GM15510 (cell line): ENCODE results near the gene SERP2.

ENCODE experiments used
- POLR2A ChIP-seq: IDR thresholded peaks from 3 replicates; pipeline ENCODE4 v1.6.1; 2011; ENCODE audit warnings: borderline replicate concordance; ENCODE audit not compliant: insufficient read length; ENCODE audit errors: extremely low read depth

The SERP2 gene

DNA sequence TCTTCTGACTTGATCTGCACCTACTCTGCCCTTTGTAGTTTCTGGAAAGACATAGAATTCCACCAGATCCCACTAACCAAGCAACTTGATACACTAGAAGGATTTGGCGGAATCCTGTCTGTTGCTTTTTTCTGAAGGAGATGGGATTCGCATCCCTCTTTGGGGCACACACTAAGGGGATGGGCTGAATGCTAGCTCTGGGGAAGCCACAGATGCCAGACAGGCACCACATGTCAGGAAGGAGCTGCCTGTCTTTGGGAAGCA, 52.1 kb downstream of the SERP2 start:
- TF ChIP-seq POLR2A: no peak

DNA sequence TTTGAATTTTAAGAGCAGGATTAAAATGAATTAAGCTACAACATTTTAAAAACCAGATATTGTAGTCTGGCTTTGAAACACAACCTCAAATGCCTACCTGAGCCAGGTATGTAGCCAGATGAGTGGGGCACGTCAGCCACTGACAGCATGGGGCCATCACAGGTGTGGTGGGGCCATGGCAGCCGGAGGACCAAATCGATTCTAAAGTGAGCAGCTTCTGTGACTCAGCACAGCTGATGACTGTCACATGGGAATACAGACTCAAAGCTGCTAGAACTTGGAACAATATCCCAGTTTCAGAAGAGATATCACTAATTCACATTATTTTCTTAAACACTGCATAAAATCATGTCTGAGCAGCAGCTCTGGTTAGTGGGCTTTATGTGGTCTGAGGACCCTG, 52.8 kb downstream of the SERP2 start:
- TF ChIP-seq POLR2A: no peak

DNA sequence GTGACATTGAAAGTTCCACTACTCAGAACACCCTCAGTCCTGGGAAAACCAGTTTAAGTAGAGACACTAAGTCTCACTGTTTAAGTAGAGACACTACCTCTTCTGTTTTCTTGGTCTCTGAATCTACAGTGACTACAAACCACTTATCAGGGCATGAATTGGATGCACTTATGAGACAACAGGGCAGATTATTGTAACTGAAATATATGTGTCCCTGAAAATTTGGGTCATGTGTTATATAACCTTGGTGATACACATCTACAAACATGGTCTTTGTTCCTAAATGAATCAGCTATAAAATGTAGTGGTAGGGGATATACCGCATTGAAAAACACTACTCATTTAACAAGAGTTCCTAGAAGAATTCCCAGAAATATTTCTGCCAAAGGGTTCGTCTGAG, 55.7 kb downstream of the SERP2 start:
- no peak for TF ChIP-seq POLR2A

DNA sequence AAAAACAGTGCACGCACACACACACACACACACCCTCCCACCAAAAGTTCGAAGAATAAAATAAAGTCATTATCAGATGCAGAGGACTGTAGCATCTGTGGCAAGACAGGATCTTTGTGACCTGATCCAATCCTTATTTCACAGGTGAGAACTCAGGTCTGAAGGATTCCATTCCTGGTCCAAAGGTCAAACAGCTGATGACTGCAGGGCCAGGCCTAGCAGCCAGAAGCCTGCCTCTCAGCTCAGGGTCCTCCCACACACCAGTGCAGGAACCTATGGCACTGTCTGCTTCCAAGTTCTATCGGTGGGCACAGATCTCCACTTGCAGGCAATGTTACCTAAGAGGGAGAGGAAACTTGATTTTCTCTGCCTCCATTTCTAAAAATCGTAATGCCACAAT, 57.5 kb downstream of the SERP2 start:
- no peak for TF ChIP-seq POLR2A

DNA sequence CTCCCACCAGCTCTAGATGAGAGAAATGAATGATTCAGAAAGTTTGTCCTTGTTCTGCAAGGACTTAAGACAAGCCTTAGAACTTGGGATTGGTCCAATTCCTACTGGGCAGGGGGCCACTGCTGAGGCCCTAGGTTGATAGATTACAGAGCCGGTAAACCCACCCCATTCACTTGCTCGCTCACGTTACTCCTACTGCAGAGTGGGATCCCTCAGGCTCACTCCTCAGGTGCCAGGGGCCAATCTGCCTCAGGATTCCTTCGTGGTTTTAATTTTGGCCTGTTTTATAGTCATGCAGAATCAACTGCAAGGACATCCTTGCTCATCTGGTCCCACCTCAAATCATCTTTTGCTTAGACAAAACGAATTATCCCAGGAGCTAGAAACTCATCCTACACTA, 59.0 kb downstream of the SERP2 start:
- TF ChIP-seq POLR2A: no peak

DNA sequence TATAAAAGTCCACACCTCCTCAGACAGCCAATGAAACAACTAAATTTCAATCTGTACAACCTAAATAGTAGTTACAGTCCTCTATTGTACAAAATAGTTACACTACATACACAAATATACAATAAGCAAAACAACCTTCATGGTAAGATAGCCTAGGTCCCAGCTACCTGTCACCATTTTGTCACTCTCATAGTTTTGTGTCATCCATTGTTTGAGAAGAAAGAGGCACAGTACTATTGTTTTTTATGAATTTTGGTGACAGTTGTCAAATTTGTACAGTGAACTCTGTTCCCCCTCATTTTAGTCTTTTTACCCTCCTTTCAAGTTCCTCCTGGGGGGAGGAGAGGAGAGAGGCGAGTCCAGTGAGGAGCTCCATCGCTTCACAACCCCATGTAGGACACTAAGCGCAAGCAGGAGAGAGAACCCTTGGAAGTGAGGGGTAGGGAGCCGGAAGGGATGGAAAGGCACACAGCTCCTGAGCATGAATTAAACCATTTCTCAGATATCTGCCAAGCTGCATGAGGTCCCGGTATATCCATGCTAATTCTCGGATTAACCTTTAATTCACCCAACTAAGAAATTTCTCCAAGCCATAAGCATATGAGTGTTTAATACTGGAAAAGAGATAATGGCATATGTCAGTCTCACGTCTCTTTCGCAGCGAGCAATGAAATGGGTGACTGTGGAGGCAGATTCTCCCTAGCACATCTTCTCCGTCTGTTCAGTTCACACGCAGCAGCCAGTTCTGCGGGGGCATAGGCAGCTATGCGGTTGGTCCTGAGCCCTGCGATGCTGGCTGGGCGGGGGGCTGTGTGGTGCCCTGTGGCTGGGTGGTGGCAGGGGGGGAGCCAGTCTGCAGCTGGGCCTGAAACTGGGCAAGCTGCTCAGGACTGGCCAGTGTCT, 60.5 kb downstream of the SERP2 start:
- no peak for TF ChIP-seq POLR2A

DNA sequence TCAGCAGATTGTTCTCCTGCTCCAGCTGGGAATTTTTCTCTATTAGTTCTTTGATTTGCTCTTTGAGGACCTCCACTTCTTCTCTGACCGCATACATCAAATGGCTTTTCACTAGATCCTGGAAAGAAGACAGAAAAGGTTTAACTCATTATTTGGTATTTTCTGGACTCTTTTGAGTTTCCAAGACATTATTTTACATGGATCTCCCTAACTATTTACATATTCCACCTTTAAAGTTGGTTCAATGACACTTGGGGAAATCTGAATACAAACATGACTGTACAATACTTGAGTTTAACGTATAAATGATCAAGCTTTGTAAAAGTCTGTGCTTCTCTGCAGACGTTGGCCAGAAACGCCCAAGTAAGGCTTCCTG, 61.1 kb downstream of the SERP2 start:
- TF ChIP-seq POLR2A: no peak

DNA sequence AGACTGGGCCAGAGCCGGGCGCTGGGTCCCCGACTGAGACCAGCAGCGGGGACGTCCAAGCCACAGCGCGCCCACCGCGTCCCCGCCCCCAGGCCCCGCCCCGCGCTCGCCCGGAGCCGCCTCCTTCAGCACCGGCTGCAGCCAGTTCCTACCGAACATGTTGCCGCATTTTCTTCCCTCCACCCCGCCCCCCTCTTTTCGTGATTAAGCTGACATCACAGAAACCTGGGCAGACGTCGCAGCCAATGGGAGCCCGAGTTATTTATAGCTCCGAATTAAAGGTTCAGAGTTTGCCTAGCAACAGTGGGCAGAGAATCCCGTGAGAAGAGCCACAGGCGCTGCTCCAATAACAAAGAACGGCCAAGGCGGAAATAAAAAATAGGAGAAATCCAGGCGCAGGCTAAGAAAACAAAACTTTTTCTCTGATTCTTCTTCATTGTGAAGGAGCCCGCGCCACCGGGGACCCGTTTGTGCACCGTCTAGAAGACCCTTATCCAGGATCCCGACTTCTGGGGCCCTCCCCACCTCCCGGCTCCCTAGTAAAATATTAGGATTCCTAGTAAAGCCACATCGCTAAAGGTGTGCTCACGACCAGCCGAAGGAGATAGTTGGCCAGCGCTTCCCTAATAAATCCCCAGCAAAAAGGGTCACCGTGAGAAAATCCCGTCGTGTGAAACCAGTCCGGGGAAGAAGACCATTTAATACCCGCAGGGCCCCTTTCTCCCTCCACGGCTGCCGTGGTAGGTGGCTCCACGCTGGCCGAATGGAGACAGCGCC, 61.7 kb downstream of the SERP2 start:
- no peak for TF ChIP-seq POLR2A

DNA sequence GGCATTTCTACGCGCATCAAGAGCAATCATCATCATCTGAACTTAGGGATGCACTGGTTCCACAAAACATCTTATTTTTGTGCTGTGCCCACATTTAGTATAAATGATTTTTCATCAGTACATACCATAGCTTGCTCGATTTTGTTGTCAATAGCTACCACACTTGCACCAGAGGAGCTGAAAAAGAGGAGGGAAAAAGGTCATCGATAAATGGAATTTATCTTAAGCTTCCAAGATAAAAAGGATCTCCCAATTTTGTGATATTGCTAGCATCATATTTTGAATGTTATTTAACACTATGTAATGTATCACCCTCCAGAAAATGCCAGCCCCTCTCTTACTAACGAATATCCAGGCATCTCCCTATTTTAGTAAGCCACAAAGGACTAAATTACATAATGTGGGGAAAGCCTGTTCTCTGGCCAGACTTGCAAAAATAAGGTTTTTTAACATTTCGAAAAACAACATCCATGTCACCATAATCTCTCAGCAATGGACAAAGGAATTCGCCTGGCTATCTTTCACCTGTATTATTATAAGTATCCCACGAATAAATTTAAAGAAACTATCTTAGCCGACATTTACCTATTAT, 62.4 kb downstream of the SERP2 start:
- TF ChIP-seq POLR2A: no peak

DNA sequence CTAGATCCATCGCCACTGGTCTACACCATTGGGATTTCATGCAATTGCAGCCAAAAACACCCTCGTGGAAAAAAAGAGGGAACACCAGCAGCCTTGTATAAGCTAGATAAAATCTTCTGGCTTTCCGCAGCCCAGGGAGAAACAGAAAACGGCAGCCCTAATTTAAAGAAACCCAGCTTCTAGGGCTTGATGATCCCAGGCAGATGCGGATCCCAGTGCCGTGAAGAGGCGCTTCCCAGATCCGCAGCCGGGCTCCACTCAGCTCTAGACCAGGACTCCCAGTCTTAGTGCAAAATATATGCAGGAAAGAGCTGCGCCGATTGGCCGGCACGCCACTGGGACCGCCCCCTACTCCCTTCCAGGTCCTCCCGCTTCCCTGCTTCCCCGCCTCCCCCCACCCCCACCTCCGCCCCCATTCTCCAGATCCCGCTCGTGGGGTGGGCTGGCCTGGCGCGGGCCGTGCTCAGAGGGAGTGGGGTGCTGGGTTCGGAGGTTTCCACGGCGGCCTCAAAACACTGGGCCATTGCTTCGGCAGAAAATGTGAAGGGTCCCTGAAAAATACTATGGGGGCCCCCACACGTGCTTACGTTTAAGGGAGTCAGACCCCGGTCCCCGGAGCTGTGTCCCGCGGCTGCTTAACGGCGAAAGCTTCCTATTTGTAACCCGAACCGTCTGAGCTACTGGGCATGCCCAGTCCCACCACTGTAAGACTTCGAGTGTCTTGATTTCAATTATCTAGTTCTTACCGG, 63.1 kb downstream of the SERP2 start:
- TF ChIP-seq POLR2A: no peak

DNA sequence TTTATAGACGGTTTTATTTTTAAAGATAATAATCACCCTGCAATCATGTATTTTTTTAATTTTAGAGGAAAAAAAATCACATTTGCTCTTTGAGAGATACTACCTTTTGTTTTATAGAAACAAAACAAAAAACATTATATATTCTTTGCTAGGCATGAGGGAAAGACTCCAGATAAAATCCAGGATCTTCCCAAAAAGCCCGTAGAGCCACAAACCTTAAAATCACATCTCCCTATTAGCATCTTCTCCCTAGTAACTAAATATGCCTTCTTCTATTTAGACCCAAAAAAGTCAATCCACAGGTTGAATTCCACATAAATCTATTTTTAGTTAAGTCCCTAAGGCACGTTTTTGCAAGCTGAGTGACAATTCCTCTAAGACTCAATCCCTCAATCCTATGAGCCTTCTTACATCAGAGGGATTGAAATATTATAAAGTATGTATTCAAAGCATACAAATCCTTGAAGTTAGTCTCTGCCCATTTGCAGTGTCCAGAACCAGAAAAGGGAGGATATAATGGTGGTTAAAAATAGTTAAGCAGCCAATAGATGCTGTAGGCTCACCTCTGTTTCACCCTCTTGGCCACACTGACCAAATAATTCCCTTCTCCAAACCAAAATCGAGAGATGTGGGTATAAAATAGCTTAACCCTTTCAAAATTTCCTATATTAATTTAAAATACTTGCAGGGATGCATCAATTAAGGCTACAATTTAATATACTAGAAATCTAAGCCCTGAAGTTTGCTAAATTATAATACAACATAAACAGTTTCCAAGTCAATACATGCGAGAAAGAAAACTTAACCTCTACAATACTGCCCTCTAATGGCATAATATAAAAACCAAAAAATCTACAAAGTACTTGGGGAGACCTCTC, 64.0 kb downstream of the SERP2 start:
- no peak for TF ChIP-seq POLR2A

DNA sequence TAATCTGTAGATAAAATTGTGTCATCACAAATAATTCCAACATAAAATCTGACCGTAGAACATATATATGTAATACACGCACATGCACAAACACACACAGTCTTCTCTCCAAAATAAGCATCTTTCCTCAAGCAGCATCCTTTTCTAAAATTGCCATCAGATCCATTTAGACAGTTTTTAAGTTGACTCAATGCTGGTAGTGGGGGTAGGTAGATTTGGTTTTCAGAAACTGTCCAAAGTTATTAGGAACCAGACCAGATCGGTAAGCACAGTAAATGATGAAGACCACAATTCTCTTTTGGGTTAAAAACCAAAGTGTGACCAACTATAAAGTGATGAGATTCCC, 64.6 kb downstream of the SERP2 start:
- no peak for TF ChIP-seq POLR2A

DNA sequence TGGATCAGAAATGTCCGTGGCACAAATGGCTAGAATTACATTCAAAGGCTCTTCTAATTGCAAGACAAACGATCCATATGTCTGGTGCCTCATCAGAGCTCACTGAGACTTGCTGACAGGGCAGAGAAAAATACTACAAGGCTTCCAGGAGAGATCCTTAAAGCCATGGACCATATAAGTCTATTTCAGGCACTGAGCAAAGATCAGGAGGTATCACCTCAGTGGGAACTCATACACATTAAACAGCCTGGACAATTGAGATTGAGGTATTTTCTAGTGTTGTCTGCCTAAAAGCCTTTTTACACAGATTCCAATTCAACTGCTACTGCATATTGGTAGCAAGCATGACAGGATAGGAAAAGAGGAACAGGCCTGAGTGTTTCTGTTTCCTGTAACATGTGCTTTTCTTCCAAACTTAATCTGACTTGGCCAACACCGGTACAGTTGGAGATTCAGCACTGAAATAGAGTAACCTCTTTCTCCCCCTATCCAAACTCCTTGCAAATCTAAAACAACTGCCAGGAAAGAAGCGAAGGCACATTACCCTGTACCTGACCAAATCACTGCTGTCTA, 65.9 kb downstream of the SERP2 start:
- TF ChIP-seq POLR2A: no peak

DNA sequence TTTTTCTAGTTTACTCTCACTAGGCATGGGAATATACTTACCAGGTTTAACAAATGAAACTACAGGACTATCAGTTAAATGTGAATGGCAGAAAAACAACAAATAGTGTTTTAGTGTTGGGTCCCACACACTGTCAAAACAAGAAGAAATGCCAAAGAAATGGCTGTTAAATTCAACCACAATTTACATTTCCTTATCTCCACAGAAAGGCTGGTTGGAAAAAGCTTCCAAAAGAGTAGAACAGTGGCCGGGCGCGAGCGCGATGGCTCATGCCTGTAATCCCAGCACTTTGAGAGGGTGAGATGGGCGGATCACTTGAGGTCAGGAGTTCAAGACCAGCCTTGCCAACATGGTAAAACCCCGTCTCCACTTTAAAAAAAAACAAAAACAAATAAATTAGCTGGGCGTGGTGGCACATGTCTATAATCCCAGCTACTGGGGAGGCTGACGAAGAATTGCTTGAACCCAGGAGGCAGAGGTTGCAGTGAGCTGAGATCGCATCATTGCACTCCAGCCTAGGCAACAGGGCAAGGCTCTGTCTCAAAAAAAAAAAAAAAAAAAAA, 66.5 kb downstream of the SERP2 start:
- TF ChIP-seq POLR2A: no peak
